ENCODE data around the gene DOLPP1.

DNA sequence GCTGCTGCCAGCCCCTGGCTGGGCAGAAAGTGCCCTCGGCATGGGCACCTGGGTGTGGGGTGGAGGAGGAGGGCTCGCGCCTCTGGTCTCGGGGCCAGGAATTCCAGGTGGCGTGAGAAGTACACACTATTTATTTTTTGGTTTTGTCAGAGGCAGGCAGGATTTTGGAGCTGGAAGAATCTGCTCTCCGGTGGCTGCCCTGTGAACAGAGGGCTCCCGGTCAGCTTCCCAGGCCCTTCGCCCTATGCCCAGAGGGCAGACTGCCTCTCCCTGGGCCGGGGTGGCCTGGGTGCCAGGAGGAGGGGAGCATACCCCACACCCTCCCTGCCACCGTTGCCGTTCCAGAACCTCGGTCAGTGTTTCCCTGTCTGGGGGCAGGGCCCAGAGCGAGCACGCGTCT lies 8.3 kb downstream of the DOLPP1 start:
- TF ChIP-seq POLR2AphosphoS5 (IDR thresholded peaks at IDR 0.05) (no peak), POLR2A (IDR thresholded peaks at IDR 0.05) (no peak), EP300 (IDR thresholded peaks at IDR 0.05; ENCODE audit: low read depth) (no peak)
- TF ChIP-seq, protein P1, sequence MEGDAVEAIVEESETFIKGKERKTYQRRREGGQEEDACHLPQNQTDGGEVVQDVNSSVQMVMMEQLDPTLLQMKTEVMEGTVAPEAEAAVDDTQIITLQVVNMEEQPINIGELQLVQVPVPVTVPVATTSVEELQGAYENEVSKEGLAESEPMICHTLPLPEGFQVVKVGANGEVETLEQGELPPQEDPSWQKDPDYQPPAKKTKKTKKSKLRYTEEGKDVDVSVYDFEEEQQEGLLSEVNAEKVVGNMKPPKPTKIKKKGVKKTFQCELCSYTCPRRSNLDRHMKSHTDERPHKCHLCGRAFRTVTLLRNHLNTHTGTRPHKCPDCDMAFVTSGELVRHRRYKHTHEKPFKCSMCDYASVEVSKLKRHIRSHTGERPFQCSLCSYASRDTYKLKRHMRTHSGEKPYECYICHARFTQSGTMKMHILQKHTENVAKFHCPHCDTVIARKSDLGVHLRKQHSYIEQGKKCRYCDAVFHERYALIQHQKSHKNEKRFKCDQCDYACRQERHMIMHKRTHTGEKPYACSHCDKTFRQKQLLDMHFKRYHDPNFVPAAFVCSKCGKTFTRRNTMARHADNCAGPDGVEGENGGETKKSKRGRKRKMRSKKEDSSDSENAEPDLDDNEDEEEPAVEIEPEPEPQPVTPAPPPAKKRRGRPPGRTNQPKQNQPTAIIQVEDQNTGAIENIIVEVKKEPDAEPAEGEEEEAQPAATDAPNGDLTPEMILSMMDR (IDR thresholded peaks at IDR 0.05) = no peak

All from transverse colon (tissue), 4 donors.